ENCODE results near the gene WDHD1. TPM values are rescaled to one million over a fixed set of nuclear protein-coding genes. Genes with fewer than 3 reads are reported as not detected.

WDHD1 gene
- total and polyA plus RNA-seq, 2 of the 8 experiments (the other 6 are each of a cell fraction or from before 2014, with no cell fraction given): 17.8 to 87.9 TPM

DNA sequence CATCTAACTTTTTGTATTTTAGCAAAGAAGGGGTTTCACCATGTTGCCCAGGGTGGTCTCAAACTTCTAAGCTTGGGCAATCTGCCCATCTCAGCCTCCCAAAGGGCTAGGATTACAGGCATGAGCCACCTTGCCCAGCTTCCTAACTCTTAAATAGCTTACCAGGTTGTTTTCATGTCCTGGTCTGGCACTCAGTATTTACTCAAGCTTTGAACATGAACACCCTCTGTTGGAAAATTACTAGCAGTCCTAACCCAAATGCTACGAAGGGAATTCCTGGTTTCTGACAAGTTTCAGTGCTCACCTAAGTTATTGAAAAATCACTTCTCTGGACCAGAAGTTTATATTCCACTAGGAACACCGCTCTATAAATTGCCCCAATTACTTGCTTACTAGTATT, 91.8 kb downstream of the WDHD1 start:
- Histone ChIP-seq H3K4me1 (replicated peaks in 1 of 4; ENCODE audit: control insufficient read depth in 3 of 4, insufficient read depth in 4 of 4, low read length in 3 of 4) (no peaks in the 10 kb centered on the region), H3K79me2 (ENCODE audit: control insufficient read depth in 1 of 2, insufficient read depth in 2 of 2, low read length in 2 of 2) (no peaks in the 10 kb centered on the region), H4K8ac (ENCODE audit: extremely low read depth, insufficient read depth, low read length) (no peak overlapping the region), H3K4ac (replicated peaks; ENCODE audit: insufficient read length, low read depth, low read length) (no peak overlapping the region), H3K56ac (replicated peaks; ENCODE audit: insufficient read length, low read depth, low read length) (no peak overlapping the region), H3K9me3 (ENCODE audit: insufficient read depth in 2 of 2, low read depth in 1 of 2, low read length in 1 of 2) (no peaks in the 10 kb centered on the region), H3K4me3 (ENCODE audit: extremely low read depth in 1 of 4, insufficient read depth in 2 of 4, low read depth in 3 of 4, low read length in 4 of 4) (no peak overlapping the region), H3K18ac (ENCODE audit: extremely low read depth, low read length) (no peak overlapping the region), H3K27ac (ENCODE audit: low read depth, low read length) (no peak overlapping the region), H3K9ac (replicated peaks in 1 of 4; ENCODE audit: extremely low read depth in 1 of 4, low read depth in 3 of 4, low read length in 3 of 4) (no peak overlapping the region), H2BK120ac (replicated peaks; ENCODE audit: low read depth, low read length) (no peak overlapping the region), H2BK12ac (ENCODE audit: low read depth, low read length) (no peak overlapping the region), H3K4me2 (ENCODE audit: insufficient read depth in 1 of 2, low read depth in 2 of 2, low read length in 2 of 2) (no peak overlapping the region), H2AFZ (ENCODE audit: low read length) (no peak overlapping the region), H3K23ac (ENCODE audit: insufficient read length) (no peak overlapping the region), H3K14ac (ENCODE audit: insufficient read length) (no peak overlapping the region), H2BK20ac (ENCODE audit: low read length) (no peak overlapping the region), H2BK15ac (ENCODE audit: low read length) (no peak overlapping the region), H4K20me1 (replicated peaks in 1 of 2; ENCODE audit: control insufficient read depth in 1 of 2, insufficient read depth in 2 of 2, low read length in 2 of 2) (no peaks in the 10 kb centered on the region), H3K79me1 (ENCODE audit: low read depth, low read length) (no peaks in the 10 kb centered on the region), H3K36me3 (ENCODE audit: control insufficient read depth in 2 of 4, insufficient read depth in 4 of 4, low read length in 3 of 4) (peaks cover 0 to 19% (median 6%) of the 10 kb centered on the region in 4 experiments; a peak in 5 of 8 replicates), H2AK5ac (ENCODE audit: low read depth, low read length) (no peak overlapping the region), H4K5ac (ENCODE audit: insufficient read length, low read depth, low read length) (no peak overlapping the region), H3K27me3 (replicated peaks in 1 of 4; ENCODE audit: control insufficient read depth in 3 of 4, extremely low read depth in 1 of 4, insufficient read depth in 3 of 4, low read length in 3 of 4) (no peaks in the 10 kb centered on the region), H2BK5ac (ENCODE audit: low read depth, low read length) (no peak overlapping the region), H3K23me2 (ENCODE audit: low read depth, low read length) (no peaks in the 10 kb centered on the region), H4K91ac (replicated peaks; ENCODE audit: insufficient read length, low read length) (no peak overlapping the region)
- ChIA-PET CTCF (ENCODE audit: partially characterized antibody) (interaction anchor here (0.6 to 1.3 kb wide), 4 partner anchors 11 to 116 kb away, joined by 3 to 4 read pairs (median 4); partner anchors contain the start of gene MAPK1IP1L), POLR2A (ENCODE audit: partially characterized antibody) (interaction anchor here (1.2 kb wide), 1 partner anchor 11 kb away, joined by 4 read pairs; no protein-coding TSS in a partner anchor)
- 53% methylated on average over 2 of the region's 2 CpGs; no CpG with 5 or more reads in 1 of the 2 experiments for WGBS, 2 experiments (ENCODE audit: extremely low coverage in 1 of 2, insufficient coverage in 1 of 2, insufficient read length in 1 of 2, insufficient replicate concordance in 2 of 2, low coverage in 1 of 2, low lambda C conversion rate in 2 of 2, missing lambda C conversion rate in 1 of 2)
- FAIRE-seq (no peak), DNase-seq (ENCODE audit: low read depth in 1 of 2, low spot score in 2 of 2) (no peak)
- TF ChIP-seq KDM1A (IDR thresholded peaks at IDR 0.05; ENCODE audit: borderline replicate concordance, low read length): no peak
- TF ChIP-seq BRCA1 (IDR thresholded peaks at IDR 0.05; ENCODE audit: low read depth, low read length): no peak
- no peak for TF ChIP-seq RNF2 (IDR thresholded peaks at IDR 0.05; ENCODE audit: borderline replicate concordance, low read depth, low read length, missing control alignments, poor library complexity, severe bottlenecking)

Measured in H1 (cell line).